ENCODE measurements around the gene TSR3. TPM values are rescaled to one million over a fixed set of nuclear protein-coding genes. Genes with fewer than 3 reads are reported as not detected.

Gene TSR3
- total RNA-seq, 1 experiment from 2014 or later = 52.7 TPM

DNA sequence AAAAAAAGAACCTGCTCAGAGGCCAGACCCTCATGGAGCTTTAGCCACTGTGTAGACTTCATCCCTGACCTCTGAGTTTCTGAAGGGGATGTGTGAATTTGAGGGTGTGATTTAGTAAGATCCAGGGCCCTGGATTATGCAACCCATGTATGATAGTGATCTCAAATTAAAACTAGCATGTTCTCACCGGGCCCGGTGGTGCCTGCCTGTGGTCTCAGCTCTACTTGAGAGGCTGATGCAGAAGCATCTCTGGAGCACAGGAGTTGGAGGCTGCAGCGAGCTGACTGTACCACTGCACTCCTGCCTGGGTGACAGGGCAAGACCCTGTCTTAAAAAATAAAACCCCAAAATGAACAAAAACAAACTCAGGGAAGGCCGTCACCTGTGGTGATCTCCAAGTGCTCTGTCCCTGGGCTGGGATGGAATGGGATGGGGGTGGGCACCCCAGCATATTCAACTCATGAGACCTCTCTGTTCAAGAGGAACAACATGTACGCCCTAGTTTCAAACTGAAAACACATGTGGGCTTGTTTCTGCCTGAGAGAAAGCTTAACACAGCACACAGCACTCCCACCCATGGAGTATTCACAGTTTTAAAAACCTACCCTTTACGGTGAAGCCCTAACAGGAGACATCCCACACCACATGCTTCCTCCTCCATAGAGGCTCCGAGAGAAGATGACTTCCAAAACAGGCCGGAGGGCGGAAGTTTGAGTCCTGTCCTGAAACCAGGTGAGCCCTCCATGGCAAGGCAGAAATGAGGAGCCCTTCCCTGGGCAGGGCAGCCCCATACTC is 30.1 kb upstream of the TSR3 start:
- Histone ChIP-seq H3K9me2 (ENCODE audit: insufficient read depth) (no peaks in the 10 kb centered on the region), H3K79me2 (ENCODE audit: insufficient read depth, low read length) (peaks cover 24% of the 10 kb centered on the region), H3K9ac (ENCODE audit: low read length) (no peak overlapping the region), H3K4me2 (ENCODE audit: low read length) (no peak overlapping the region), H3K27ac (ENCODE audit: low read depth, low read length) (no peak overlapping the region), H4K20me1 (ENCODE audit: insufficient read depth) (no peaks in the 10 kb centered on the region), H3K36me3 (ENCODE audit: control insufficient read depth in 1 of 2, insufficient read depth in 2 of 2, low read length in 2 of 2) (no peaks in the 10 kb centered on the region), H2AFZ (ENCODE audit: low read depth, low read length, poor library complexity, severe bottlenecking) (no peak overlapping the region), H3K9me3 (ENCODE audit: control insufficient read depth in 1 of 2, insufficient read depth in 1 of 2, low read depth in 1 of 2, low read length in 2 of 2) (no peaks in the 10 kb centered on the region), H3K4me1 (ENCODE audit: control insufficient read depth in 1 of 2, insufficient read depth in 2 of 2, low read length in 2 of 2) (peaks cover 12 to 19% of the 10 kb centered on the region in 2 experiments), H3K27me3 (ENCODE audit: insufficient read depth, low read length) (no peaks in the 10 kb centered on the region), H3K4me3 (replicated peaks in 1 of 2; ENCODE audit: low read depth in 1 of 2, low read length in 2 of 2) (no peak overlapping the region)
- CTCF ChIA-PET = no interaction called here
- no TSS peak for BruUV-seq (replicated peaks)
- DNase-seq (ENCODE audit: low read depth, low spot score) (no peak), ATAC-seq (no peak)
- RAD21 ChIA-PET (ENCODE audit: low non-redundant PET in 1 of 2, low total read pairs in 2 of 2, uncharacterized antibody in 2 of 2, unreplicated experiment in 2 of 2) = no interaction called here
- POLR2A ChIA-PET = no interaction called here
- intact Hi-C loops (cut with micrococcal nuclease) = no loop called here
- TF ChIP-seq TCF7L2 (IDR thresholded peaks at IDR 0.05; ENCODE audit: borderline replicate concordance, extremely low read depth, insufficient read depth, insufficient read length) (no peak), RAD21 (IDR thresholded peaks at IDR 0.05; ENCODE audit: low read depth) (no peak), FOSL1 (IDR thresholded peaks at IDR 0.05; ENCODE audit: low read depth) (no peak), CTCF (IDR thresholded peaks at IDR 0.05 in 2 of 3, conservative IDR thresholded peaks at IDR 0.05 in 1 of 3; ENCODE audit: borderline replicate concordance in 1 of 3, insufficient read depth in 1 of 3, low read depth in 2 of 3, low read length in 2 of 3) (no peak), POLR2A (IDR thresholded peaks at IDR 0.05; ENCODE audit: borderline replicate concordance, extremely low read depth, insufficient read depth, insufficient read length) (no peak), ZFX (IDR thresholded peaks at IDR 0.05) (no peak), EZH2phosphoT487 (IDR thresholded peaks at IDR 0.05; ENCODE audit: borderline replicate concordance) (no peak)
